DOHH2 (cell line): ENCODE data around the gene IFTAP.

ENCODE experiments used
- H3F3A ChIP-seq: fragments of 200-600 bp; sonication (generic), shearing (Covaris generic); 2 replicates; pipeline ENCODE4 v1.6.0; 2016; ENCODE audit warnings: antibody characterized with exemption, mild to moderate bottlenecking; ENCODE audit not compliant: control insufficient read depth, insufficient read depth
- H3K27ac ChIP-seq: fragments of 200-600 bp; sonication (generic); 2 replicates; pipeline ENCODE4 v1.5.1; 2014; ENCODE audit warnings: low read depth, mild to moderate bottlenecking, low read length, moderate library complexity
- H3K27me3 ChIP-seq: fragments of 200-600 bp; sonication (generic); 2 replicates; pipeline ENCODE4 v1.6.1; 2014; ENCODE audit warnings: mild to moderate bottlenecking, low read length, mixed read lengths; ENCODE audit not compliant: control insufficient read depth
- H3K36me3 ChIP-seq: fragments of 200-600 bp; sonication (generic); 2 replicates; pipeline ENCODE4 v1.6.1; 2014; ENCODE audit warnings: mild to moderate bottlenecking, low read length, moderate library complexity, mixed read lengths; ENCODE audit not compliant: control insufficient read depth
- H3K4me1 ChIP-seq: fragments of 200-600 bp; sonication (generic); 2 replicates; pipeline ENCODE4 v1.6.1; 2014; ENCODE audit warnings: mild to moderate bottlenecking, low read length, mixed read lengths; ENCODE audit not compliant: control insufficient read depth
- H3K4me2 ChIP-seq: fragments of 200-600 bp; sonication (generic); 2 replicates; pipeline ENCODE4 v1.6.0; 2014; ENCODE audit warnings: mild to moderate bottlenecking, low read length, moderate library complexity
- H3K4me3 ChIP-seq: fragments of 200-600 bp; sonication (generic); 2 replicates; pipeline ENCODE4 v1.5.1; 2014; ENCODE audit warnings: mild to moderate bottlenecking, low read length, mixed read lengths
- H3K79me2 ChIP-seq: fragments of 200-600 bp; sonication (generic); 2 replicates; pipeline ENCODE4 v1.6.1; 2014; ENCODE audit warnings: mild to moderate bottlenecking, low read length, mixed read lengths; ENCODE audit not compliant: control insufficient read depth
- H3K9me2 ChIP-seq: fragments of 200-600 bp; sonication (generic); replicated peaks from 2 replicates; pipeline ENCODE4 v1.6.1; 2014; ENCODE audit warnings: mild to moderate bottlenecking, low read length, mixed read lengths; ENCODE audit not compliant: control insufficient read depth
- H3K9me3 ChIP-seq: fragments of 200-600 bp; sonication (generic); 2 replicates; pipeline ENCODE4 v1.6.1; 2014; ENCODE audit warnings: antibody characterized with exemption, low read length, mixed read lengths; ENCODE audit not compliant: control insufficient read depth, insufficient read depth
- H4K20me1 ChIP-seq: fragments of 200-600 bp; sonication (generic); 2 replicates; pipeline ENCODE4 v1.6.0; 2014; ENCODE audit warnings: low read depth, mild to moderate bottlenecking, antibody characterized with exemption, low read length, moderate library complexity; ENCODE audit not compliant: control insufficient read depth, insufficient read depth
- EZH2phosphoT487 ChIP-seq: fragments of 200-600 bp; sonication (generic); IDR thresholded peaks from 2 replicates; pipeline ENCODE4 v1.6.1; 2017; ENCODE audit warnings: borderline replicate concordance, mild to moderate bottlenecking, antibody characterized with exemption, low read length, moderate library complexity, mixed read lengths
- TF ChIP-seq, protein P1 (sequence below): fragments of 200-600 bp; sonication (generic); IDR thresholded peaks from one replicate; pipeline ENCODE4 v1.5.1; 2014; ENCODE audit warnings: antibody characterized with exemption, mild to moderate bottlenecking, low read depth, low read length; ENCODE audit not compliant: poor library complexity, severe bottlenecking

Gene IFTAP

DNA sequence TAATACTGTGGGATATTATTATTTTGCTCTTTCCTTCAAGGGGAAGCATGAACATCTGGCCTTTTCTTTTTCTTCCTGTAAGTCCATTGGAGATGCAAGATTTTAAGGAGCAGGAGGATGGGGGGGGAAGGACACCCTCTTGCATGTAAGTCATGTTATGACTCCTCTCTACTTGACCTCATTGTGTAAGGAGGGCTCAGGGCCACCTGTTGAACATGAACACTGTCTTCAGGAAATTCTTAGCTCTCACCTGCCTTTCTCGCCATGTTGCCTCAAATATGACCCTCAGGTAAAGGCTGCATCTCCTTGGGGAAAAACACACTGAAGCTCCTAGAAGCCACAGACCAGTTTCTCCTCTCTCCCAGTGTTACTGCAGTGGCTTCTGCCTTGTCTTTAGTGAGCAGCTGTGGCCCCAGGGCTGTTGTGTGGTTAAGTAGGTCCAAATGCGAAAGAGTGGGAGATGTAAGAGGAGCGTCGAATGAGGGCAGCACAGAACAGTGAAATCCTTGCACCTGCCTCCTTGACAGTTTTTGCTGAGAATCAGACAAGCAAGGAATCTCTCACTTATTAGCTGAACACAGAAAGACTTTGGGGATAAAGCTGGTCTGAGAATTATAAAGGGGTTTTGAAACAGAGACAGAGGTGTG, 27.8 kb upstream of the IFTAP start:
- peaks cover 41% of the 10 kb centered on the region for H3K27me3 ChIP-seq
- no peak overlapping the region for H3K4me3 ChIP-seq
- H3K4me2 ChIP-seq = no peak overlapping the region

DNA sequence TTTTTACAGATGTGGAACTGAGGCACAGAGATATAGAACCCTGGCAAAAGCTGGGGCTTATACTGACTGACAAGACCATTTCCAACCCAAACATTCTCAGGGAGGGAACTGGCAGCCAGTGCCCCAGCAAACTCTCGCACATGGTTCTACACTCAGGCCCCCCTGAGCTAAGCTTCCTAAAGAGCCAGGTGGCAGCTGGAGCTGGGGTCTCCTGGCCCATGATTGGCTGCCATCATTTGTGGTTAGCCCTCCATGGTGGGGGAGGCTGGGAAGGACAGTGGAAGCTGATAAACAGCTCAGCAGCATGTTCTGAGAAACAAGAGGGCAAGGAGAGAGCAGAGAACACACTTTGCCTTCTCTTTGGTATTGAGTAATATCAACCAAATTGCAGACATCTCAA, 26.6 kb upstream of the IFTAP start, which contains the start of gene RAG1:
TSS of gene RAG1 (plus strand) at position 314 of the 400 bp plus-strand sequence. CDS start 5,298 bp downstream, outside the sequence.
- Histone ChIP-seq H3K27ac (no peak within 1 kb of the TSS), H3K4me2 (no peak within 1 kb of the TSS), H4K20me1 (no peaks in the 10 kb centered on the region), H3K4me1 (no peaks in the 10 kb centered on the region), H3K27me3 (peaks cover 41% of the 10 kb centered on the region), H3K36me3 (no peaks in the 10 kb centered on the region), H3K9me3 (no peaks in the 10 kb centered on the region), H3K79me2 (no peaks in the 10 kb centered on the region), H3K9me2 (no peaks in the 10 kb centered on the region), H3K4me3 (no peak within 1 kb of the TSS), H3F3A (no peaks in the 10 kb centered on the region)
- no peak for TF ChIP-seq EZH2phosphoT487
- TF ChIP-seq, protein P1, sequence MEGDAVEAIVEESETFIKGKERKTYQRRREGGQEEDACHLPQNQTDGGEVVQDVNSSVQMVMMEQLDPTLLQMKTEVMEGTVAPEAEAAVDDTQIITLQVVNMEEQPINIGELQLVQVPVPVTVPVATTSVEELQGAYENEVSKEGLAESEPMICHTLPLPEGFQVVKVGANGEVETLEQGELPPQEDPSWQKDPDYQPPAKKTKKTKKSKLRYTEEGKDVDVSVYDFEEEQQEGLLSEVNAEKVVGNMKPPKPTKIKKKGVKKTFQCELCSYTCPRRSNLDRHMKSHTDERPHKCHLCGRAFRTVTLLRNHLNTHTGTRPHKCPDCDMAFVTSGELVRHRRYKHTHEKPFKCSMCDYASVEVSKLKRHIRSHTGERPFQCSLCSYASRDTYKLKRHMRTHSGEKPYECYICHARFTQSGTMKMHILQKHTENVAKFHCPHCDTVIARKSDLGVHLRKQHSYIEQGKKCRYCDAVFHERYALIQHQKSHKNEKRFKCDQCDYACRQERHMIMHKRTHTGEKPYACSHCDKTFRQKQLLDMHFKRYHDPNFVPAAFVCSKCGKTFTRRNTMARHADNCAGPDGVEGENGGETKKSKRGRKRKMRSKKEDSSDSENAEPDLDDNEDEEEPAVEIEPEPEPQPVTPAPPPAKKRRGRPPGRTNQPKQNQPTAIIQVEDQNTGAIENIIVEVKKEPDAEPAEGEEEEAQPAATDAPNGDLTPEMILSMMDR = no peak

More for the DNA sequence above, 27.8 kb upstream of the IFTAP start:
- no peaks in the 10 kb centered on the region for H3K36me3 ChIP-seq
- H3K4me1 ChIP-seq = no peaks in the 10 kb centered on the region
- no peak overlapping the region for H3K27ac ChIP-seq
- no peaks in the 10 kb centered on the region for H3K79me2 ChIP-seq
- no peaks in the 10 kb centered on the region for H3K9me2 ChIP-seq
- TF ChIP-seq, protein P1 = no peak
- no peak for TF ChIP-seq EZH2phosphoT487
- H3F3A ChIP-seq = no peaks in the 10 kb centered on the region
- no peaks in the 10 kb centered on the region for H3K9me3 ChIP-seq
- H4K20me1 ChIP-seq = no peaks in the 10 kb centered on the region

DNA sequence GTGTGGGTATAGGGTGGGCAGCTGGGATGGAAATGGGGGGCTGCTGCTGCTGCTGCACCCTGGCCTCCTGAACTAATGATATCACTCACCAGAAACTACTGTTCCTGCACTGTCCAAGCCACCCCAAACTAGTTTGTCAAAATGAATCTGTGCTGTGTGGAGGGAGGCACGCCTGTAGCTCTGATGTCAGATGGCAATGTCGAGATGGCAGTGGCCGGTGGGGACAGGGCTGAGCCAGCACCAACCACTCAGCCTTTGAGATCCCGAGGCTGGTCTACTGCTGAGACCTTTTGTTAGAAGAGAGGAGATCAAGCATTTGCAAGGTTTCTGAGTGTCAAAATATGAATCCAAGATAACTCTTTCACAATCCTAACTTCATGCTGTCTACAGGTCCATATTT, 25.2 kb upstream of the IFTAP start:
- Histone ChIP-seq H3F3A (no peaks in the 10 kb centered on the region), H3K36me3 (no peaks in the 10 kb centered on the region)

More for the DNA sequence above, 25.2 kb upstream of the IFTAP start:
- no peaks in the 10 kb centered on the region for H3K9me3 ChIP-seq
- no peaks in the 10 kb centered on the region for H3K4me1 ChIP-seq
- no peak overlapping the region for H3K27ac ChIP-seq
- H3K27me3 ChIP-seq = peaks cover 39% of the 10 kb centered on the region
- no peaks in the 10 kb centered on the region for H4K20me1 ChIP-seq
- TF ChIP-seq EZH2phosphoT487 = no peak
- TF ChIP-seq, protein P1 = no peak
- no peaks in the 10 kb centered on the region for H3K9me2 ChIP-seq
- no peak overlapping the region for H3K4me2 ChIP-seq
- no peaks in the 10 kb centered on the region for H3K79me2 ChIP-seq
- H3K4me3 ChIP-seq = no peak overlapping the region
